ENCODE data around the gene ARHGAP40.

The ARHGAP40 gene

DNA sequence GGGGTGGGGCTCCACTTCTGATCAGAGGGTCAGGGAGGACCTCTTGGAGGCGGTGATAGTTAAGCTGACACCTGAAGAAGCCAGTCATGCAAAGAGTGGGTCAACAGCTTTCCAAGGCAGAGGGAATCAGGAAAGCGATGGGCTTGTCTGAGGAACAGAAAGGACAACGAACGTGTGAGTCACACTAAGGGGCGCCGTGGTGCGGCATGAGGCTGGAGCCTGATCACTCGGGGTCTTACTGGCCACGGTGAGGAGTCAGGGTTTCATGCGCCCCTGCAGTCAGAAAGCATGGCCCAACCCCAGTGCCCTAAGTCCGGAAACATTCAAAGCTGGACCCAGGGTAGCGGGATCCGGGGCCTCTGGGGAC, 72.1 kb downstream of the ARHGAP40 start:
- 1 to 2% methylated on average over 13 of the region's 13 CpGs for WGBS, 2 experiments
- H3K27me3 ChIP-seq (ENCODE audit: control insufficient read depth, insufficient read depth, low read length, poor library complexity, severe bottlenecking) = peaks cover 51% of the 10 kb centered on the region
- no peak overlapping the region for H3K27ac ChIP-seq (ENCODE audit: insufficient read depth, low read depth, low read length, poor library complexity, severe bottlenecking)

DNA sequence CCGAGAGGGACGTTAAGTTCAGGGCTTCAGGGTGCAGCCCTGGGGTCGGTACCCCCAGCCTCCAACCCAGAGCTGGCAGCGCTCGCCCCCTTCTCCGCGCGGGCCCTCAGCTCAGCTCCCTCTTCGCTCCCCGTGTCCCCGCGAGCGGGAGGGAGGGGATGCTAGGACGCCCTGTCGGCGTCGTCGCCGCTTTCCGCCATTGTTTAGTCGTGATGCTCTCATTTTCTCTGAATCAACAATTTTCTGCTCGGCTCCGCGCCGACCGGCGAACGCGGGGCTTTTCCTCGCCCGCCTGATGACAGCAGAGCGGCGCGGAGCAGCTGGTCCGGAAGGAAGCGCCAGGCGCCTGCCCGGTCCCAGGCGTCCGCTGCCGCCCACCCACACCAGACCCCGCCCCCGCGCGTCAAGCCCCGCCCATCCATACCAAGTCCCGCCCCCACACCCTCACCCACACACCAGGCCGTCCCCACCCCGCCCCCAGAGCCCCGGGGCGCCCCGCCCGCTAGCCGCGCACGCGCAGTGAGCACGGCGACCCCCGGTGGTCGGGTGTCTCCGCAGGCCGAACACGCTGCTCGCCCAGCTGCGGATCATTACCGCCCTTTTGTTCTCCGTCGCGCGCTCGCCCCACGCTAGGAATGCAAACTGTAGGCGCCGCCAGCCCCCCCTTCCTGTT, 72.6 kb downstream of the ARHGAP40 start:
- peak overlapping the region; percentile 63 for H3K4me3 ChIP-seq (ENCODE audit: insufficient read depth, low read depth, low read length)
- 1% methylated on average over 71 to 75 of the region's 75 CpGs for WGBS, 2 experiments
- H3K27ac ChIP-seq (ENCODE audit: insufficient read depth, low read depth, low read length, poor library complexity, severe bottlenecking) = no peak overlapping the region
- no peaks in the 10 kb centered on the region for H3K4me1 ChIP-seq (ENCODE audit: control insufficient read depth, insufficient read depth, low read length)
- H3K27me3 ChIP-seq (ENCODE audit: control insufficient read depth, insufficient read depth, low read length, poor library complexity, severe bottlenecking) = peaks cover 56% of the 10 kb centered on the region
- H3K36me3 ChIP-seq (ENCODE audit: control insufficient read depth, insufficient read depth, low read length) = no peaks in the 10 kb centered on the region
- H3K9me3 ChIP-seq (ENCODE audit: control insufficient read depth, low read length) = no peaks in the 10 kb centered on the region

More for the DNA sequence above, 72.1 kb downstream of the ARHGAP40 start:
- Histone ChIP-seq H3K4me3 (ENCODE audit: insufficient read depth, low read depth, low read length) (peak overlapping the region; percentile 63), H3K36me3 (ENCODE audit: control insufficient read depth, insufficient read depth, low read length) (no peaks in the 10 kb centered on the region), H3K9me3 (ENCODE audit: control insufficient read depth, low read length) (no peaks in the 10 kb centered on the region), H3K4me1 (ENCODE audit: control insufficient read depth, insufficient read depth, low read length) (no peaks in the 10 kb centered on the region)

DNA sequence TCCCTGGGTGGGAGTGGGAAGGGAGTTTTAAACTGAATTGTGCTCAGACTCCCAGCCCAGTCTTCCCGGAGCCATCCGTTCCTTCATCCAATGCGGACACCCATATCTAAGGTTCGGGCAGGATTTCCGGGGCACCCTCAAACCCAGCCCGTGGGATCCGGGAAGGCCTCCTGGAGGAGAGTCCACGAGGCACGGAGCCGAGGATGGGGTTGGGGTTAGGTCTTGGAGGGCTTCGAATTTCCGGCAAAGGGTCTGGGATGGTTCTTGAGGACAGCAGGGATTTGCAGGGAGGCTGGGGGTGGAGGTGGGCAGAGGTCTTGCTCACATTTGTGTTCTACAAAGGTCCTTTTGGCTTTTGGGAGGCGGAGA, 73.1 kb downstream of the ARHGAP40 start:
- WGBS, 2 experiments = 58 to 60% methylated on average over 13 of the region's 13 CpGs
- Histone ChIP-seq H3K4me3 (ENCODE audit: insufficient read depth, low read depth, low read length) (peak overlapping the region; percentile 25), H3K27me3 (ENCODE audit: control insufficient read depth, insufficient read depth, low read length, poor library complexity, severe bottlenecking) (peaks cover 58% of the 10 kb centered on the region), H3K4me1 (ENCODE audit: control insufficient read depth, insufficient read depth, low read length) (no peaks in the 10 kb centered on the region), H3K9me3 (ENCODE audit: control insufficient read depth, low read length) (no peaks in the 10 kb centered on the region), H3K27ac (ENCODE audit: insufficient read depth, low read depth, low read length, poor library complexity, severe bottlenecking) (no peak overlapping the region), H3K36me3 (ENCODE audit: control insufficient read depth, insufficient read depth, low read length) (no peaks in the 10 kb centered on the region)

DNA sequence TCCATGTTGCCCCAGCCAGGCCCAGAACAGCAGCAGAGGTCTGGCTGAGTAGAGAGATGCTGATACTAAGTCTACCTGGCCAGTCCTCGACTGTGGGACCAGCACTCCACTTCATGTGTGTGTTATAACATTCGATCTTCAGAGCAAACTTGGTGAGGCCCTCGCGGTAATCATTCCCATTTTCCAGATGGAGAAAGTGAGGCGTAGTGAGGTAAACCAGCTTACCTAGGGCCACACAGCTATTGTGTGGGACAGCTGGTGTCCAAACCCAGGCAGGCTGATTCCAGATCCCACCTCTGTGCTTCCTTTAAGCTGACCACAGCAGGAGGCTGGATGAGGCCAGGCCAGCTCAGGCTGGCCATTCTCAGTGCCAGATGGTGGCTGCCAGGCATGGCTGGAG, 75.0 kb downstream of the ARHGAP40 start:
- peaks cover 53% of the 10 kb centered on the region for H3K27me3 ChIP-seq (ENCODE audit: control insufficient read depth, insufficient read depth, low read length, poor library complexity, severe bottlenecking)
- H3K4me3 ChIP-seq (ENCODE audit: insufficient read depth, low read depth, low read length) = no peak overlapping the region
- H3K9me3 ChIP-seq (ENCODE audit: control insufficient read depth, low read length) = no peaks in the 10 kb centered on the region
- H3K4me1 ChIP-seq (ENCODE audit: control insufficient read depth, insufficient read depth, low read length) = no peaks in the 10 kb centered on the region
- WGBS, 2 experiments = 86 to 87% methylated on average over 5 of the region's 5 CpGs
- H3K36me3 ChIP-seq (ENCODE audit: control insufficient read depth, insufficient read depth, low read length) = no peaks in the 10 kb centered on the region
- no peak overlapping the region for H3K27ac ChIP-seq (ENCODE audit: insufficient read depth, low read depth, low read length, poor library complexity, severe bottlenecking)

DNA sequence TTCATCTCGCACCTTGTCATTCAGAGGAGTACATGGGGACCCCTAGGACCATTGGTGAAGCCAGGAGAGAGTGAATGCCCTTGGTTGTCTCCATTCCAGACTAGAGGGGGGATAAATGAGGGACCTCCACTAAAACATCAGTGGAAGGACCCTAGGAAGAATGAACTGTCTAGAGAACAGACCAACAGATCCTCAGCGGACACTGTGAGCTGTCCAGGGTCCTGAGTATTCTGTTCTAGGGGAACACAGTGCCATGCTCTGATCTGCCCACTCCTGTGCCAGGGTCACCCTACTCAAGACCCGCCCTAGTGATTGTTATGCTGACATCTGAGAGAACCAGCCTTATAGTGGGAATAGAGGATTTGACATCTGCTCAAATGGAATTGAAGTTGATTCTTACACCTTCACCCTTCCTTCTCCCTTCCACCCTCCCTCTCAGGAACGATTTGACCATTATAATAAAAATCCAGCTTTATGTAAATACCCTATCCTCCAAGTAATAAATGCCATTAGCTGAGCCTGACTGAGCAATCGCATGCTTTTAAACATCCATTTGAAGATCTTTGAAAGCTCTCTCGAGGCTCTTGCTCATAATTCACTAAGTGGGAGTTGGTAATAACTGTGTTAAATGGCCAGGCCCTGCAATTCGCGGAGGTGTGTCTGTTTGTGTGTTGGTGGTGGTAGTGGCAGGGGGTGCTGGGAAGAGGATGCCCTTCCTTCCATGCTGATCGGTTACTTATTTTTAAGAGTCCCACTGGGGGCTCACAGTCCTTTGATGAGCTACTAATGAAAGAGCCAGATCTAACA, 79.1 kb downstream of the ARHGAP40 start:
- no peaks in the 10 kb centered on the region for H3K4me1 ChIP-seq (ENCODE audit: control insufficient read depth, insufficient read depth, low read length)
- no peak overlapping the region for H3K27ac ChIP-seq (ENCODE audit: insufficient read depth, low read depth, low read length, poor library complexity, severe bottlenecking)
- no peaks in the 10 kb centered on the region for H3K36me3 ChIP-seq (ENCODE audit: control insufficient read depth, insufficient read depth, low read length)
- WGBS, 2 experiments = 51 to 53% methylated on average over 9 of the region's 9 CpGs
- no peak overlapping the region for H3K4me3 ChIP-seq (ENCODE audit: insufficient read depth, low read depth, low read length)
- peaks cover 49% of the 10 kb centered on the region for H3K27me3 ChIP-seq (ENCODE audit: control insufficient read depth, insufficient read depth, low read length, poor library complexity, severe bottlenecking)
- no peaks in the 10 kb centered on the region for H3K9me3 ChIP-seq (ENCODE audit: control insufficient read depth, low read length)

DNA sequence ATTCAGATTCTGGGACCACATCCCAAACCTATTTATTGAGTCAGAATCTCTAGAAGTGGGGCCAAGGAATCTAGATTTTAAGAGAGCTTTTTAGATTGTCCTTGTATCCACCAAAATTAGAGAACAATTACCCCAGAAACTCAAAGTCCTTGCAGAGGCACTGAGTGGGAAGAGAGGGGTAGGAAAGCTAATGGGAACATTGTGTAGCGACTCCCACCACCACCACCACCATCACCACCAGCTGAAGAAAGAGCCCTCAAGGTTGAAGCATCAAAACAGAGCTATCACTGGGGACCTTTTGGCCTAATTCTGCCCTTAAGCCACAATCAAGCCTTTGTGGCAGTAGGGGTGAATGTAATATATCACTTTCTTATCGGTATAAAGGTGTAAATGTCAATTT, 83.7 kb downstream of the ARHGAP40 start:
- no peak overlapping the region for H3K27ac ChIP-seq (ENCODE audit: insufficient read depth, low read depth, low read length, poor library complexity, severe bottlenecking)
- H3K4me3 ChIP-seq (ENCODE audit: insufficient read depth, low read depth, low read length) = no peak overlapping the region
- H3K36me3 ChIP-seq (ENCODE audit: control insufficient read depth, insufficient read depth, low read length) = no peaks in the 10 kb centered on the region
- peaks cover 71% of the 10 kb centered on the region for H3K27me3 ChIP-seq (ENCODE audit: control insufficient read depth, insufficient read depth, low read length, poor library complexity, severe bottlenecking)
- 58 to 89% methylated on average over 1 to 2 of the region's 2 CpGs for WGBS, 2 experiments
- no peaks in the 10 kb centered on the region for H3K4me1 ChIP-seq (ENCODE audit: control insufficient read depth, insufficient read depth, low read length)
- no peaks in the 10 kb centered on the region for H3K9me3 ChIP-seq (ENCODE audit: control insufficient read depth, low read length)

DNA sequence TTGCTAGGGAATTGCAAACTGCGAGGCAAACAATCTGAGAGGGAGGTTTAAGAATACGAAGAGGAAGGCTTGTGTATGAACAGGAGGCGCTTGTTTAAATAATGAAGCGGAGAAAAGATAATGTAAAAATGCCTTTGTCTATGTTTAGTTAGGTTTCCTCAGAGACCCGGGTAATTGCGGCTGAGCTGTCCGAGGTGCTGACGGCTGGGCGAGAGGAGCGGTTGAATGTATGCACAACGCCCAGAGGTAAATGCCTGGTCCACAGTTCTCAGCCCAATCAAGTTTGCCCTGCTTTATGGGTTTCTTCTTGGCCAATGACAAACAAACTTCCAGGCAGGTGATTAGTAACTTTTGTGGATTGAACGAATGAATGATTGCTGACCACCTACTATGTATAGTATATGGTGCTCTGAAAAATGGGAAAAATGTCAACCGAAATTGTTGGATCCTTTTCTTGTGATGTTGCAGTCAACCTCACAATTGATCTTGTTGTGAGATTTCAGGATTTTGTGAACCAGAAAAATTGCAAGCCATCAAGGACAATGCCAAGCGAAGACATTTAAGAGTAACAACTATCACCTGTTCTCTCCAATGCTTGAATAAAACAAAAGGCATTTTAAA, 84.4 kb downstream of the ARHGAP40 start:
- H3K27me3 ChIP-seq (ENCODE audit: control insufficient read depth, insufficient read depth, low read length, poor library complexity, severe bottlenecking) = peaks cover 77% of the 10 kb centered on the region

DNA sequence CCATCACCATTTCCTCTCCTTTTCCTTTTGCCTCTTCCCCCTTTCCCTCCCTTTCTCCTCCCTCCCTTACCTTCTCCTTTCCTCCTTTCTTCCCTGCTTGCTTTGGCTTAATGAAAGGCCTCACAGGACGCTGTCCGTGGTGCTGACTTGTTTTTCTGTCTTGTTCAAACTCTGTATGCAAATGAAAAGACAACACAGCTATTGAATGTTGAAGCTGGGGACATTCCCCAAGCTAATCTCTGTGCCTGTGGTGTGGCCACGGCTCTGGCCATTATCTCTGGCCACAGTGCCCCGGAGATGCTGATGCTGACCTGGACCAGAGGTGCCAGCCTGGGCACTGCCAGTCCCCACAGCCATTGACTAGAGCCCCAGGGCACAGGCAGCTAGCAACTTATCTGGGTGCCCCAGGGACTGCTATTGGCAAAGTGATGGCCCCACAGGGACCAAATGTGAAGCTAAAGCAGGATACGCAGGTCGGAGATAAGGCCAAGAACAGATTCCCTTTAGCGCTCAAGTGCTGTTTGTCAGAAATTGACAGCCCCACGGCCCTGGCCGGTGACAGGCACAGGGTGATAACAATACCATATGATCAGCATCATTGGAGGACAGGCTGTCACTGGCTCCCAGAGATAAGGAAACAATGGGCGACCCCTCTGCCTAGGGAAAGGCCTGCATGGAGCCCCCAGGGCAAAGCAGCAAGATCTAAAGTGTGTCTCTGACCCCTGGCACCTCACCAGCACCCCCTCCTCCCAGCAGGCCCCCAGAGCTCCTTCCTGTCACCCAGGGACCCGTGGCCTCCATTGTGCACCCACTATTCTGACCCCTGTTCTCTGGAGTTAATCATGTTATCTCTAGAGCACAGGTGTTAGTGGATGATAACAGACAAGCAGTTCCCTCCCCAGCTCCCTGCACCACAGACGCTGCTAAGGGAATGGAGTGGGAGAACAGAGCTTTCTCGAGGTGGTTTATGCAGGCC, 91.1 kb downstream of the ARHGAP40 start:
- 45 to 50% methylated on average over 13 of the region's 13 CpGs for WGBS, 2 experiments
- no peaks in the 10 kb centered on the region for H3K9me3 ChIP-seq (ENCODE audit: control insufficient read depth, low read length)
- H3K4me3 ChIP-seq (ENCODE audit: insufficient read depth, low read depth, low read length) = no peak overlapping the region
- no peaks in the 10 kb centered on the region for H3K36me3 ChIP-seq (ENCODE audit: control insufficient read depth, insufficient read depth, low read length)
- H3K27me3 ChIP-seq (ENCODE audit: control insufficient read depth, insufficient read depth, low read length, poor library complexity, severe bottlenecking) = peaks cover 33% of the 10 kb centered on the region
- H3K27ac ChIP-seq (ENCODE audit: insufficient read depth, low read depth, low read length, poor library complexity, severe bottlenecking) = no peak overlapping the region
- H3K4me1 ChIP-seq (ENCODE audit: control insufficient read depth, insufficient read depth, low read length) = no peaks in the 10 kb centered on the region

More for the DNA sequence above, 84.4 kb downstream of the ARHGAP40 start:
- H3K9me3 ChIP-seq (ENCODE audit: control insufficient read depth, low read length) = no peaks in the 10 kb centered on the region
- H3K27ac ChIP-seq (ENCODE audit: insufficient read depth, low read depth, low read length, poor library complexity, severe bottlenecking) = no peak overlapping the region
- whole genome bisulfite sequencing, 2 experiments = 16 to 18% methylated on average over 14 of the region's 14 CpGs
- H3K4me1 ChIP-seq (ENCODE audit: control insufficient read depth, insufficient read depth, low read length) = no peaks in the 10 kb centered on the region
- no peaks in the 10 kb centered on the region for H3K36me3 ChIP-seq (ENCODE audit: control insufficient read depth, insufficient read depth, low read length)
- H3K4me3 ChIP-seq (ENCODE audit: insufficient read depth, low read depth, low read length) = no peak overlapping the region

DNA sequence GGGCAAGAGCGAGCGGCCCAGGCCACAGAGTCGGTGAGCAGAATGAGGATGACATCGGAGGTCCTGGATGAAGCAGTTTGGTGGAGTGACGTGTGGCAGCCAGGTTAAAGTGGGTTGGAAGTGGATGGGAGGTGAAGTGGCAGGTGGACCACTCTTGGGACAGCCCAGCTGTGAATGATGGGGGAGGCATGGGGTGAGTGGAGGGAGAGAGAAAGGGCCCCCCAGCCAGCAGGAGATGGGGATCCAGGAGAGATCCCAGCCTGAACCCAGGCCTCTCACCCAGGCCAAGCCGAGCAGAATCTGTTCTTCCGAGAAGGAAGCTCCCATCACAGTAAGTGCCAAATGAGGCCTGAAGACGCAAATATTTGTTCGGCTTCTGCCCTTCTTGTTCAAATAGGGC, 95.7 kb downstream of the ARHGAP40 start:
- H3K27ac ChIP-seq (ENCODE audit: insufficient read depth, low read depth, low read length, poor library complexity, severe bottlenecking) = no peak overlapping the region
- H3K4me3 ChIP-seq (ENCODE audit: insufficient read depth, low read depth, low read length) = no peak overlapping the region
- H3K4me1 ChIP-seq (ENCODE audit: control insufficient read depth, insufficient read depth, low read length) = peaks cover 17% of the 10 kb centered on the region
- H3K9me3 ChIP-seq (ENCODE audit: control insufficient read depth, low read length) = no peaks in the 10 kb centered on the region
- peaks cover 7% of the 10 kb centered on the region for H3K27me3 ChIP-seq (ENCODE audit: control insufficient read depth, insufficient read depth, low read length, poor library complexity, severe bottlenecking)
- 90 to 91% methylated on average over 9 of the region's 9 CpGs for WGBS, 2 experiments
- H3K36me3 ChIP-seq (ENCODE audit: control insufficient read depth, insufficient read depth, low read length) = no peaks in the 10 kb centered on the region

Data from ectodermal cell (in vitro differentiated cells).